Esophagus squamous epithelium (tissue), 4 donors: ENCODE data around the gene VRK1.

Experiments used
- POLR2A ChIP-seq, 4 donors: fragments of 450-650 bp; IDR thresholded peaks; one replicate each; pipeline ENCODE4 v1.6.1; 2017; ENCODE audit warnings: antibody characterized with exemption in 4 of 4, mild to moderate bottlenecking in 4 of 4, moderate library complexity in 3 of 4
- TF ChIP-seq, protein P1 (sequence below), 6 experiments: fragments of 450-650 bp in 4 of 6; fragments of 200-600 bp in 2 of 6; sonication (generic) in 2 of 6; IDR thresholded peaks; one replicate each; pipeline ENCODE4 v1.5.1; 2016 to 2019; ENCODE audit warnings: antibody characterized with exemption in 6 of 6, mild to moderate bottlenecking in 4 of 6, moderate library complexity in 4 of 6

DNA sequence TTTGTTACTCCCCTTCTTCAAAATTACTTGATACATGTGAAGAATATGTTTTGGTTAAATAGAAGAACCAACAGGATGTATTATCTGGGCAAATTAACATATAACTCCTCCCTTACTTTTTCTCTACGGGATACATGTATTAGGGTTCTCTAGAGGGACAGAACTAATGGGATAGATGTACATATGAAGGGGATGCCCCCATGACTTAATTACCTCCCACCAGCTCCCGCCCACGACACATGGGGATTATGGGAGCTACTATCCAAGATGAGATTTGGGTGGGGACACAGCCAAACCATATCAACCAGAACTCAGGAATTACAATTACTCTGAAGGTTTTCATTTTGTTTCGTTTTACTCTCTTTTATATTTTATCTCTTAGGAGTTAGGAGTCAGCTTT is 41.3 kb downstream of the VRK1 start:
- TF ChIP-seq, protein P1, sequence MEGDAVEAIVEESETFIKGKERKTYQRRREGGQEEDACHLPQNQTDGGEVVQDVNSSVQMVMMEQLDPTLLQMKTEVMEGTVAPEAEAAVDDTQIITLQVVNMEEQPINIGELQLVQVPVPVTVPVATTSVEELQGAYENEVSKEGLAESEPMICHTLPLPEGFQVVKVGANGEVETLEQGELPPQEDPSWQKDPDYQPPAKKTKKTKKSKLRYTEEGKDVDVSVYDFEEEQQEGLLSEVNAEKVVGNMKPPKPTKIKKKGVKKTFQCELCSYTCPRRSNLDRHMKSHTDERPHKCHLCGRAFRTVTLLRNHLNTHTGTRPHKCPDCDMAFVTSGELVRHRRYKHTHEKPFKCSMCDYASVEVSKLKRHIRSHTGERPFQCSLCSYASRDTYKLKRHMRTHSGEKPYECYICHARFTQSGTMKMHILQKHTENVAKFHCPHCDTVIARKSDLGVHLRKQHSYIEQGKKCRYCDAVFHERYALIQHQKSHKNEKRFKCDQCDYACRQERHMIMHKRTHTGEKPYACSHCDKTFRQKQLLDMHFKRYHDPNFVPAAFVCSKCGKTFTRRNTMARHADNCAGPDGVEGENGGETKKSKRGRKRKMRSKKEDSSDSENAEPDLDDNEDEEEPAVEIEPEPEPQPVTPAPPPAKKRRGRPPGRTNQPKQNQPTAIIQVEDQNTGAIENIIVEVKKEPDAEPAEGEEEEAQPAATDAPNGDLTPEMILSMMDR (IDR thresholded peaks at IDR 0.05) = no peak
- no peak for TF ChIP-seq POLR2A (IDR thresholded peaks at IDR 0.05)
